ENCODE data around the gene NUAK1.

Gene NUAK1

GRCh38 chr12:106074706-106075392, 63.9 kb downstream of the NUAK1 start:
- DNase-seq (ENCODE audit: low read depth in 1 of 2, low spot score in 1 of 2): no peak

DNA sequence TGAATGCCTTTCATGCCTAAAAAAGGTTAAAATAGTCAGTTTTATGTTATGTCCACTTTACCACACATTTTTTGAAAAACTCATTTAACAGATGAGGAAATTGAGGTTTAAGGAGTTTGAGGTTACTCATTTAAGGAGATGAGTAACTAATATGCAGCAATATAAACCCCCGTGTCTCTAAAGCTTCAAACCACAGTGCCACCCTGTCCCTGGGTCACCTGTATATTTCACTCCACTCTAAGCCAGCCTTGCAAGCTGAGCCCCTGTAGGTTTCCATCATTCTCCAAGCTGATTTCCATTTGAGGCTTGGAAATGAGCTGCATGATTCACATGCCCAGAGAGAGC, 64.4 kb downstream of the NUAK1 start:
- no peak overlapping the region for H3K27ac ChIP-seq (replicated peaks)
- no peak overlapping the region for H3K4me3 ChIP-seq (replicated peaks; ENCODE audit: insufficient read depth, low read length)
- no peak for DNase-seq (ENCODE audit: low read depth in 1 of 2, low spot score in 1 of 2)
- TF ChIP-seq GABPA (IDR thresholded peaks at IDR 0.05; ENCODE audit: low read depth): no peak
- no peak for TF ChIP-seq POLR2AphosphoS5 (IDR thresholded peaks at IDR 0.05; ENCODE audit: low read depth)
- TF ChIP-seq CTCF (IDR thresholded peaks at IDR 0.05; ENCODE audit: insufficient read depth, low read length): no peak
- TF ChIP-seq SPI1 (IDR thresholded peaks at IDR 0.05; ENCODE audit: borderline replicate concordance, low read depth): no peak
- TF ChIP-seq REST (IDR thresholded peaks at IDR 0.05; ENCODE audit: insufficient replicate concordance, low read depth): no peak
- no peaks in the 10 kb centered on the region for H3K27me3 ChIP-seq (ENCODE audit: insufficient read depth, poor library complexity, severe bottlenecking)

More at GRCh38 chr12:106074706-106075392, 63.9 kb downstream of the NUAK1 start:
- Histone ChIP-seq H3K27ac (replicated peaks) (no peak overlapping the region), H3K4me3 (replicated peaks; ENCODE audit: insufficient read depth, low read length) (no peak overlapping the region), H3K27me3 (ENCODE audit: insufficient read depth, poor library complexity, severe bottlenecking) (no peaks in the 10 kb centered on the region)
- TF ChIP-seq GABPA (IDR thresholded peaks at IDR 0.05; ENCODE audit: low read depth) (no peak), POLR2AphosphoS5 (IDR thresholded peaks at IDR 0.05; ENCODE audit: low read depth) (no peak), SPI1 (IDR thresholded peaks at IDR 0.05; ENCODE audit: borderline replicate concordance, low read depth) (no peak), REST (IDR thresholded peaks at IDR 0.05; ENCODE audit: insufficient replicate concordance, low read depth) (no peak), CTCF (IDR thresholded peaks at IDR 0.05; ENCODE audit: insufficient read depth, low read length) (no peak)

- TF ChIP-seq REST (IDR thresholded peaks at IDR 0.05; ENCODE audit: insufficient replicate concordance, low read depth): no peak
- TF ChIP-seq SPI1 (IDR thresholded peaks at IDR 0.05; ENCODE audit: borderline replicate concordance, low read depth): no peak
- no peak for TF ChIP-seq CTCF (IDR thresholded peaks at IDR 0.05; ENCODE audit: insufficient read depth, low read length)
- TF ChIP-seq POLR2AphosphoS5 (IDR thresholded peaks at IDR 0.05; ENCODE audit: low read depth): no peak
- TF ChIP-seq GABPA (IDR thresholded peaks at IDR 0.05; ENCODE audit: low read depth): no peak
- no peak for DNase-seq (ENCODE audit: low read depth in 1 of 2, low spot score in 1 of 2)
- H3K4me3 ChIP-seq (replicated peaks; ENCODE audit: insufficient read depth, low read length): no peak overlapping the region
- H3K27me3 ChIP-seq (ENCODE audit: insufficient read depth, poor library complexity, severe bottlenecking): no peaks in the 10 kb centered on the region
- H3K27ac ChIP-seq (replicated peaks): no peak overlapping the region
These were observed 65.6 kb downstream of the NUAK1 start for GRCh38 chr12:106073179-106073578.
